ENCODE results near the gene CCP110.

Gene CCP110

GRCh38 chr16:19521471-19522396 is 2.0 kb upstream of the CCP110 start, which contains the start of gene GDE1:
GDE1 (minus strand) TSS chr16:19522098; CDS start chr16:19521964, 134 bp downstream.
- peak within 1 kb of the TSS; percentile 43 to 69 for H3K4me3 ChIP-seq (ENCODE audit: low read depth in 1 of 2, low read length in 2 of 2)
- TF ChIP-seq EZH2 (IDR thresholded peaks at IDR 0.05; ENCODE audit: borderline replicate concordance, low read depth, low read length, severe bottlenecking) (no peak), CTCF (IDR thresholded peaks at IDR 0.05; ENCODE audit: borderline replicate concordance, extremely low read depth, low read length, poor library complexity, severe bottlenecking) (peak; percentile 66)
- H3K9ac ChIP-seq (ENCODE audit: low read depth, low read length) = peak within 1 kb of the TSS; percentile 78
- no peaks in the 10 kb centered on the region for H3K9me3 ChIP-seq (ENCODE audit: insufficient read depth, low read length, severe bottlenecking)
- peak within 1 kb of the TSS; percentile 82 for H2AFZ ChIP-seq (ENCODE audit: low read depth, low read length)
- H3K79me2 ChIP-seq (ENCODE audit: insufficient read depth, low read length) = peaks cover 76% of the 10 kb centered on the region
- H3K27ac ChIP-seq (ENCODE audit: low read length) = peak within 1 kb of the TSS; percentile 63
- peaks cover 71% of the 10 kb centered on the region for H3K4me1 ChIP-seq (ENCODE audit: insufficient read depth, low read length)
- no peaks in the 10 kb centered on the region for H3K27me3 ChIP-seq (ENCODE audit: insufficient read depth, low read length, poor library complexity)
- peak; percentile 86 for ATAC-seq (ENCODE audit: insufficient read depth, low read depth)
- H4K20me1 ChIP-seq (ENCODE audit: insufficient read depth, low read length) = no peaks in the 10 kb centered on the region
- peaks cover 19% of the 10 kb centered on the region for H3K36me3 ChIP-seq (ENCODE audit: insufficient read depth, low read length)
- peak; percentile 95 for DNase-seq
- H3K4me2 ChIP-seq (ENCODE audit: insufficient read depth, low read length) = peak within 1 kb of the TSS; percentile 93

- peak overlapping the region; percentile 78; the same call in 1 of the 2 replicates for H3K9ac ChIP-seq (ENCODE audit: low read depth, low read length)
- TF ChIP-seq CTCF (IDR thresholded peaks at IDR 0.05; ENCODE audit: borderline replicate concordance, extremely low read depth, low read length, poor library complexity, severe bottlenecking) = no peak
- TF ChIP-seq EZH2 (IDR thresholded peaks at IDR 0.05; ENCODE audit: borderline replicate concordance, low read depth, low read length, severe bottlenecking) = no peak
Measured at GRCh38 chr16:19522397-19522732, 1.4 kb upstream of the CCP110 start.

GRCh38 chr16:19522760-19523159 is 982 bp upstream of the CCP110 start:
- Histone ChIP-seq H3K79me2 (ENCODE audit: insufficient read depth, low read length) (peaks cover 72% of the 10 kb centered on the region), H3K4me1 (ENCODE audit: insufficient read depth, low read length) (peaks cover 69% of the 10 kb centered on the region), H3K27ac (ENCODE audit: low read length) (0 out of 2 replicates have a peak overlapping the region, but pooled peaks have one; percentile 63), H3K9me3 (ENCODE audit: insufficient read depth, low read length, severe bottlenecking) (no peaks in the 10 kb centered on the region), H2AFZ (ENCODE audit: low read depth, low read length) (peak overlapping the region; percentile 72; the same call in 1 of the 2 replicates), H3K4me2 (ENCODE audit: insufficient read depth, low read length) (peak overlapping the region; percentile 93), H3K36me3 (ENCODE audit: insufficient read depth, low read length) (peaks cover 11% of the 10 kb centered on the region), H4K20me1 (ENCODE audit: insufficient read depth, low read length) (no peaks in the 10 kb centered on the region), H3K4me3 (ENCODE audit: low read depth in 1 of 2, low read length in 2 of 2) (no peak overlapping the region), H3K27me3 (ENCODE audit: insufficient read depth, low read length, poor library complexity) (no peaks in the 10 kb centered on the region), H3K9ac (ENCODE audit: low read depth, low read length) (no peak overlapping the region; the same call in 1 of the 2 replicates)
- no peak for TF ChIP-seq EZH2 (IDR thresholded peaks at IDR 0.05; ENCODE audit: borderline replicate concordance, low read depth, low read length, severe bottlenecking)
- TF ChIP-seq CTCF (IDR thresholded peaks at IDR 0.05; ENCODE audit: borderline replicate concordance, extremely low read depth, low read length, poor library complexity, severe bottlenecking) = no peak
- DNase-seq (no peak), ATAC-seq (ENCODE audit: insufficient read depth, low read depth) (no peak)

More at GRCh38 chr16:19522397-19522732, 1.4 kb upstream of the CCP110 start:
- H3K79me2 ChIP-seq (ENCODE audit: insufficient read depth, low read length) = peaks cover 76% of the 10 kb centered on the region
- H3K4me1 ChIP-seq (ENCODE audit: insufficient read depth, low read length) = peaks cover 70% of the 10 kb centered on the region
- ATAC-seq (ENCODE audit: insufficient read depth, low read depth) (no peak), DNase-seq (no peak)
- H3K27me3 ChIP-seq (ENCODE audit: insufficient read depth, low read length, poor library complexity) = no peaks in the 10 kb centered on the region
- peak overlapping the region; percentile 93 for H3K4me2 ChIP-seq (ENCODE audit: insufficient read depth, low read length)
- peak overlapping the region in 1 of 2 experiments; percentile 69; a peak in 3 of 4 replicates for H3K4me3 ChIP-seq (ENCODE audit: low read depth in 1 of 2, low read length in 2 of 2)
- peak overlapping the region; percentile 72 for H2AFZ ChIP-seq (ENCODE audit: low read depth, low read length)
- H3K27ac ChIP-seq (ENCODE audit: low read length) = peak overlapping the region; percentile 63
- H3K36me3 ChIP-seq (ENCODE audit: insufficient read depth, low read length) = peaks cover 12% of the 10 kb centered on the region
- no peaks in the 10 kb centered on the region for H3K9me3 ChIP-seq (ENCODE audit: insufficient read depth, low read length, severe bottlenecking)
- no peaks in the 10 kb centered on the region for H4K20me1 ChIP-seq (ENCODE audit: insufficient read depth, low read length)

Data from DND-41 (cell line).